ENCODE results near the gene EGLN1. TPM values are rescaled to one million over a fixed set of nuclear protein-coding genes. Genes with fewer than 3 reads are reported as not detected.
A peak's percentile ranks its signal among the peaks of the same experiment; 100 is the strongest.

Gene EGLN1
- total RNA-seq, 1 donor: 44.1 TPM

GRCh38 chr1:231420299-231420958, 1.7 kb downstream of the EGLN1 start:
- peak overlapping the region; percentile 82 for H3K4me3 ChIP-seq (ENCODE audit: low read depth, low read length)
- peak; percentile 52 for DNase-seq (ENCODE audit: low read depth)
- no peak for TF ChIP-seq CTCF (IDR thresholded peaks at IDR 0.05; ENCODE audit: insufficient read depth, low read length)

GRCh38 chr1:231419738-231420298, 2.3 kb downstream of the EGLN1 start:
- no peak for DNase-seq (ENCODE audit: low read depth)
- no peak for TF ChIP-seq CTCF (IDR thresholded peaks at IDR 0.05; ENCODE audit: insufficient read depth, low read length)

GRCh38 chr1:231419147-231419546, 2.9 kb downstream of the EGLN1 start:
- TF ChIP-seq CTCF (IDR thresholded peaks at IDR 0.05; ENCODE audit: insufficient read depth, low read length): no peak
- H3K4me3 ChIP-seq (ENCODE audit: low read depth, low read length): peak overlapping the region; percentile 82
- no peak for DNase-seq (ENCODE audit: low read depth)

More at GRCh38 chr1:231419738-231420298, 2.3 kb downstream of the EGLN1 start:
- peak overlapping the region; percentile 82 for H3K4me3 ChIP-seq (ENCODE audit: low read depth, low read length)

- DNase-seq (ENCODE audit: low read depth): no peak
- peak overlapping the region; percentile 82 for H3K4me3 ChIP-seq (ENCODE audit: low read depth, low read length)
- no peak for TF ChIP-seq CTCF (IDR thresholded peaks at IDR 0.05; ENCODE audit: insufficient read depth, low read length)
Observed at GRCh38 chr1:231418741-231419107, 3.4 kb downstream of the EGLN1 start.

- peak overlapping the region; percentile 82 for H3K4me3 ChIP-seq (ENCODE audit: low read depth, low read length)
- DNase-seq (ENCODE audit: low read depth): no peak
- TF ChIP-seq CTCF (IDR thresholded peaks at IDR 0.05; ENCODE audit: insufficient read depth, low read length): no peak
Observed at GRCh38 chr1:231418101-231418740, 3.9 kb downstream of the EGLN1 start.

- DNase-seq (ENCODE audit: low read depth): no peak
- peak overlapping the region; percentile 82 for H3K4me3 ChIP-seq (ENCODE audit: low read depth, low read length)
- no peak for TF ChIP-seq CTCF (IDR thresholded peaks at IDR 0.05; ENCODE audit: insufficient read depth, low read length)
Observed at GRCh38 chr1:231417513-231417912, 4.6 kb downstream of the EGLN1 start.
